HepG2 (cell line): ENCODE measurements around the gene CERT1. TPM values are rescaled to one million over a fixed set of nuclear protein-coding genes. Genes with fewer than 3 reads are reported as not detected.

Experiments
- ATAC-seq: fragments of 200-7000 bp; cut with Tn5 transposase; 3 replicates; pipeline ENCODE4 v1.9.1; 2020; ENCODE audit warnings: mild to moderate bottlenecking, moderate library complexity
- BruUV-seq: library from RNA; stranded (reverse); fragments of 400-500 nt; replicated peaks from 2 replicates; lab custom pipeline; 2021; lab: Mats Ljungman, UMichigan
- CTCF ChIA-PET: fragments of 300-600 bp; formaldehyde crosslinking; extraction: SDS; loops from one replicate; lab custom pipeline; 2021; ENCODE audit warnings: low total read pairs, inconsistent platforms, low intra/inter-chr PET ratio; lab: Yijun Ruan, JAX
- POLR2A ChIA-PET: fragments of 350-600 bp; sonication (Branson Sonifier 250); formaldehyde crosslinking; loops from one replicate; lab custom pipeline; 2020; ENCODE audit warnings: antibody characterized with exemption, inconsistent platforms; lab: Yijun Ruan, JAX
- DNase-seq: peaks from one replicate; pipeline ENCODE4 v3.0.0-alpha.2; 2015; ENCODE audit warnings: low spot score
- FAIRE-seq: peaks from 3 replicates; lab custom pipeline; 2011; peaks lifted over from hg19 to GRCh38; lab: Jason Lieb, UNC
- H2AFZ ChIP-seq: one replicate; pipeline ENCODE4 v1.6.1; 2011; ENCODE audit warnings: low read length, inconsistent platforms
- H3K27ac ChIP-seq: fragments of 300-600 bp; 3 replicates; pipeline ENCODE4 v1.8.0; 2011; ENCODE audit warnings: mixed run types, mild to moderate bottlenecking, mixed read lengths, low read length, inconsistent platforms; ENCODE audit not compliant: insufficient read depth; ENCODE audit errors: extremely low read length
- H3K27me3 ChIP-seq, 2 experiments: fragments of 200-600 bp in 1 of 2; 2 replicates in 1 of 2; 3 replicates in 1 of 2; pipeline versions ENCODE4 v1.6.0 to v1.8.0; 2011; ENCODE audit warnings: low read length in 2 of 2, mild to moderate bottlenecking in 2 of 2, moderate library complexity in 2 of 2, inconsistent platforms in 1 of 2; ENCODE audit not compliant: insufficient read depth in 2 of 2, control insufficient read depth in 1 of 2
- H3K36me3 ChIP-seq, 2 experiments: fragments of 200-600 bp in 1 of 2; replicated peaks in 1 of 2; 2 replicates in 1 of 2; 3 replicates in 1 of 2; pipeline versions ENCODE4 v1.5.1 to v1.8.0; 2011; ENCODE audit warnings: low read length in 2 of 2, inconsistent platforms in 1 of 2; ENCODE audit not compliant: insufficient read depth in 2 of 2, control insufficient read depth in 1 of 2
- H3K4me1 ChIP-seq: 2 replicates; pipeline ENCODE4 v1.5.1; 2012; ENCODE audit warnings: low read length, inconsistent platforms; ENCODE audit not compliant: insufficient read depth
- H3K4me2 ChIP-seq: 2 replicates; pipeline ENCODE4 v1.6.0; 2011; ENCODE audit warnings: low read depth, low read length, inconsistent platforms
- H3K4me3 ChIP-seq, 3 experiments: fragments of 200-600 bp in 1 of 3; sonication (generic), shearing (Covaris generic) in 1 of 3; replicated peaks in 1 of 3; 2 replicates each; pipeline ENCODE4 v1.5.1; 2011 to 2016; ENCODE audit warnings: low read length in 3 of 3, inconsistent platforms in 2 of 3, low read depth in 2 of 3, mild to moderate bottlenecking in 2 of 3, control low read depth in 1 of 3, mixed read lengths in 1 of 3; ENCODE audit not compliant: insufficient read depth in 1 of 3
- H3K79me2 ChIP-seq: one replicate; pipeline ENCODE4 v1.6.1; 2011; ENCODE audit warnings: low read length, inconsistent platforms; ENCODE audit not compliant: insufficient read depth
- H3K9ac ChIP-seq: 2 replicates; pipeline ENCODE4 v1.6.0; 2011; ENCODE audit warnings: mild to moderate bottlenecking, low read depth, low read length, inconsistent platforms; ENCODE audit not compliant: insufficient read depth
- H3K9me3 ChIP-seq: 2 replicates; pipeline ENCODE4 v1.5.1; 2012; ENCODE audit warnings: mild to moderate bottlenecking, low read length
- H4K20me1 ChIP-seq: 2 replicates; pipeline ENCODE4 v1.6.0; 2011; ENCODE audit warnings: inconsistent platforms, mild to moderate bottlenecking, low read length, moderate library complexity; ENCODE audit not compliant: insufficient read depth
- ZNF121 ChIP-seq: sonication (generic); formaldehyde crosslinking; IDR thresholded peaks from 2 replicates; pipeline ENCODE4 v1.5.0; 2020; ENCODE audit warnings: mild to moderate bottlenecking, missing genetic modification reagents
- ZNF615 ChIP-seq: sonication (generic); formaldehyde crosslinking; IDR thresholded peaks from 2 replicates; pipeline ENCODE4 v1.5.0; 2020; ENCODE audit warnings: mild to moderate bottlenecking, missing genetic modification reagents, borderline replicate concordance
- WGBS: methylation state at CpG from one replicate; pipeline ENCODE4 v1.1.6; 2017; ENCODE audit warnings: low lambda C conversion rate; 5-methylcytosine and 5-hydroxymethylcytosine counted together
- in situ Hi-C: cut with HindIII; loops from 2 replicates; pipeline ENCODE4 v1.10.0; 2017; ENCODE audit warnings: low pct_unique_long_range_greater_than_20kb; ENCODE audit not compliant: extremely low pct_ligation_motif_present
- intact Hi-C: fragments of 100-400 bp; cut with micrococcal nuclease; formaldehyde crosslinking; loops from one replicate; pipeline ENCODE4 v1.10.0; 2022; ENCODE audit not compliant: unreplicated experiment
- polyA plus RNA-seq, 8 experiments: library from polyadenylated mRNA; depleted of rRNA in 3 of 8; stranded (reverse) in 7 of 8; unstranded in 1 of 8; fragments of >200 nt; fragmentation: Illumina TruSeq in 4 of 8; extraction: Trizol in 4 of 8; gene quantifications; 2 replicates each; pipeline versions ENCODE4 v1.2.1 to v1.2.3, GENCODE V29; 2011 to 2016; ENCODE audit warnings: low read depth in 4 of 8, missing spikeins in 1 of 8, mixed read lengths in 1 of 8; ENCODE audit not compliant: insufficient read depth in 1 of 8
- total RNA-seq, 5 experiments: library from RNA; depleted of rRNA; stranded (reverse); fragments of >200 nt; fragmentation: Illumina TruSeq; extraction: Trizol; gene quantifications; 2 replicates each; pipeline ENCODE4 v1.2.3, GENCODE V29; 2016; ENCODE audit warnings: low read depth in 1 of 5
- TF ChIP-seq, protein P1 (sequence below): sonication (generic); formaldehyde crosslinking; IDR thresholded peaks from 2 replicates; pipeline ENCODE4 v1.5.0; 2020; ENCODE audit warnings: missing genetic modification reagents
- TF ChIP-seq, protein P2 (sequence below), 2 experiments: fragments of 450-650 bp in 1 of 2; sonication (generic) in 1 of 2; formaldehyde crosslinking; IDR thresholded peaks; 2 replicates each; pipeline versions ENCODE4 v1.5.0 to v1.8.0; 2020 to 2022; ENCODE audit warnings: mild to moderate bottlenecking in 1 of 2, missing genetic modification reagents in 1 of 2
- TF ChIP-seq, protein P3 (sequence below): sonication (generic); formaldehyde crosslinking; IDR thresholded peaks from 2 replicates; pipeline ENCODE4 v1.5.1; 2020; ENCODE audit warnings: missing genetic modification reagents, mild to moderate bottlenecking, borderline replicate concordance

The CERT1 gene
- total and polyA plus RNA-seq, 2 of the 13 experiments (the other 11 are each of a cell fraction or from before 2014, with no cell fraction given), result 8.2 to 12.7 TPM

DNA sequence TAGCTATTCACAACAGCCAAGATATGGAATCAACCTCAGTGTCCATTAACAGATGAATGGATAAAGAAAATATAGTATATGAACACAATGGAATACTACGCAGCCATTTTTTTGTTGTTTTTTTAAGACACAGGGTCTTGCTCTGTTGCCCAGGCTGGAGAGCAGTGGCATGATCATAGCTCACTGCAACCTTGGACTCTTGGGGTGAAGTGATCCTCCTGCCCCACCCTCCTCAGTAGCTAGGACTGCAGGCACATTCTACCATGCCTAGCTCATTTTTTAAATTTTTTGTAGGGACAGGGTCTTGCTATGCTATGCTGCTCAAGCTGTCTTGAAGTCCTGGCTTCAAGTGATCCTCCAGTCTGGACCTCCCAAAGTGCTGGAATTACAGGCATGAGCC, 38.5 kb downstream of the CERT1 start:
- POLR2A ChIA-PET, result no interaction called here
- in situ Hi-C loops (no loop called here), intact Hi-C loops (no loop called here)
- Histone ChIP-seq H3K79me2 (peaks cover 35% of the 10 kb centered on the region), H4K20me1 (peaks cover 13% of the 10 kb centered on the region; the same call in 1 of the 2 replicates), H3K36me3 (no peaks in the 10 kb centered on the region; a peak in 1 of 5 replicates), H3K9ac (no peak overlapping the region), H3K4me3 (no peak overlapping the region), H3K4me2 (no peak overlapping the region), H3K9me3 (peaks cover 17% of the 10 kb centered on the region; the same call in 1 of the 2 replicates), H3K27me3 (no peaks in the 10 kb centered on the region), H3K27ac (no peak overlapping the region), H2AFZ (no peak overlapping the region), H3K4me1 (peaks cover 24% of the 10 kb centered on the region)
- DNase-seq (no peak), FAIRE-seq (no peak), ATAC-seq (no peak)
- WGBS, result 95% methylated on average over 1 of the region's 1 CpG
- CTCF ChIA-PET, result no interaction called here
- no TSS peak for BruUV-seq
- TF ChIP-seq, protein P1, sequence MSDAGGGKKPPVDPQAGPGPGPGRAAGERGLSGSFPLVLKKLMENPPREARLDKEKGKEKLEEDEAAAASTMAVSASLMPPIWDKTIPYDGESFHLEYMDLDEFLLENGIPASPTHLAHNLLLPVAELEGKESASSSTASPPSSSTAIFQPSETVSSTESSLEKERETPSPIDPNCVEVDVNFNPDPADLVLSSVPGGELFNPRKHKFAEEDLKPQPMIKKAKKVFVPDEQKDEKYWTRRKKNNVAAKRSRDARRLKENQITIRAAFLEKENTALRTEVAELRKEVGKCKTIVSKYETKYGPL (CRISPR knock-in tag), result no peak
- TF ChIP-seq ZNF615 (CRISPR knock-in tag) (no peak), ZNF121 (peak; percentile 96)
- TF ChIP-seq, protein P2, sequence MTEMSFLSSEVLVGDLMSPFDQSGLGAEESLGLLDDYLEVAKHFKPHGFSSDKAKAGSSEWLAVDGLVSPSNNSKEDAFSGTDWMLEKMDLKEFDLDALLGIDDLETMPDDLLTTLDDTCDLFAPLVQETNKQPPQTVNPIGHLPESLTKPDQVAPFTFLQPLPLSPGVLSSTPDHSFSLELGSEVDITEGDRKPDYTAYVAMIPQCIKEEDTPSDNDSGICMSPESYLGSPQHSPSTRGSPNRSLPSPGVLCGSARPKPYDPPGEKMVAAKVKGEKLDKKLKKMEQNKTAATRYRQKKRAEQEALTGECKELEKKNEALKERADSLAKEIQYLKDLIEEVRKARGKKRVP (CRISPR knock-in tag; IDR thresholded peaks at IDR 0.05), result no peak

DNA sequence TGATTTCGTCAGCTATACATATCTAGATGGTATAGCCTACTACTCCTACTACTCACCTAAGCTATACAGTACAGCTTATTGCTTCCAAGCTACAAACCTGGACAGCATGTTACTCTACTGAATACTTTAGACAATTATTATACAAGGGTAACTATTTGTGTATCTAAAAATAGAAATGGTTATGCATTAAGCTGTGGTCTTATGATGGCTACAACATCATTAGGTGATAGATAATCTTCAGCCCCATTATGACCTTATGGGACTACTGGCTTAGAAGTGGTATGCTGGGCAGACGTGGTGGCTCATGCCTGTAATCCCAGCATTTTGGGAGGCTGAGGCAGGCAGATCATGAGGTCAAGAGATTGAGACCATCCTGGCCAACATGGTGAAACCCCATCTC, 40.2 kb downstream of the CERT1 start:
- H3K9me3 ChIP-seq, result peaks cover 17% of the 10 kb centered on the region; the same call in 1 of the 2 replicates
- ATAC-seq (no peak), FAIRE-seq (no peak), DNase-seq (no peak)
- TF ChIP-seq, protein P3, sequence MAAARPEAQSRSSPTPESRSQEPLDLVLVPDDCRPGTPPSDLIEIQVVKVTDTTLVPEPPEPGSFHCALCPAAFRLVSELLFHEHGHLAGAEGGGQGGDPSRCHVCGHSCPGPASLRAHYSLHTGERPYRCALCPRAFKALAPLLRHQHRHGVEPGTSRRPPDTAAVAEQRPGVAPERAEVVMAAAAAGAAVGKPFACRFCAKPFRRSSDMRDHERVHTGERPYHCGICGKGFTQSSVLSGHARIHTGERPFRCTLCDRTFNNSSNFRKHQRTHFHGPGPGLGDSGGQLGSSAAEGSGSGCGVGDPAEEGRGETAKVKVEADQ, result no peak
- peaks cover 13% of the 10 kb centered on the region; the same call in 1 of the 2 replicates for H4K20me1 ChIP-seq
- 100% methylated on average over 2 of the region's 2 CpGs for WGBS
- CTCF ChIA-PET, result no interaction called here
- BruUV-seq, result no TSS peak
- no peaks in the 10 kb centered on the region for H3K27me3 ChIP-seq
- no peak overlapping the region for H2AFZ ChIP-seq
- POLR2A ChIA-PET, result no interaction called here
- peaks cover 32% of the 10 kb centered on the region for H3K79me2 ChIP-seq
- no peak overlapping the region for H3K27ac ChIP-seq
- no peak overlapping the region for H3K4me2 ChIP-seq
- intact Hi-C loops, result no loop called here
- H3K4me1 ChIP-seq, result peaks cover 24% of the 10 kb centered on the region
- in situ Hi-C loops, result no loop called here
- H3K9ac ChIP-seq, result no peak overlapping the region
- H3K4me3 ChIP-seq, result no peak overlapping the region
- no peaks in the 10 kb centered on the region for H3K36me3 ChIP-seq
